NB4 (cell line): ENCODE data around the gene CST1.

ENCODE experiments used
- DNase-seq: peaks from one replicate; pipeline ENCODE4 v3.0.0; 2010; ENCODE audit warnings: low read depth
- H3K4me3 ChIP-seq: one replicate; pipeline ENCODE4 v1.5.1; 2011; ENCODE audit warnings: mild to moderate bottlenecking, low read depth, low read length, moderate library complexity
- CTCF ChIP-seq: IDR thresholded peaks from one replicate; pipeline ENCODE4 v1.5.1; 2012; ENCODE audit warnings: low read depth, low read length
- MAX ChIP-seq: IDR thresholded peaks from 2 replicates; pipeline ENCODE4 v1.6.1; 2011; ENCODE audit warnings: low read depth, low read length
- MYC ChIP-seq: IDR thresholded peaks from 2 replicates; pipeline ENCODE4 v1.6.1; 2011; ENCODE audit warnings: low read depth, low read length
- POLR2A ChIP-seq: IDR thresholded peaks from 2 replicates; pipeline ENCODE4 v1.6.1; 2011; ENCODE audit warnings: mild to moderate bottlenecking; ENCODE audit not compliant: insufficient read length; ENCODE audit errors: extremely low read depth

Gene CST1

DNA sequence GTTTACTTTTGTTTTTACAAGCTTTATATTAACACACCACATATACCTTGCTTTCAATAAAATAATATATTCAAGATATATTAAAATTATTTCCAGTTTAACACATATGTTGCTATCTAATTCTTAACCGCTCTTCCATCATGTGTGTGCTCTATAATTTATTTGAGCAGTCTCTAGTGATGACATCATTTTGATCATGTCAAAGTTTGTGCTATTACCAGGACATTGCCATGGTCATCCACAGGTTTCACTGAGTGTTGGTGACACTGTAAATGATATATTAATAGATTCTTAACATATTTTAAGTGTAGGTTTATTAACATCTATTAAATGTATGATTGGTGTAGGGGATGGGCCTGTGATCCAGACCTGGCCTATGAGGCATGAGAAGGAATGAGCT is 44.8 kb downstream of the CST1 start:
- no peak overlapping the region for H3K4me3 ChIP-seq
- no peak for DNase-seq
- TF ChIP-seq MAX (no peak), MYC (no peak), POLR2A (no peak), CTCF (no peak)

DNA sequence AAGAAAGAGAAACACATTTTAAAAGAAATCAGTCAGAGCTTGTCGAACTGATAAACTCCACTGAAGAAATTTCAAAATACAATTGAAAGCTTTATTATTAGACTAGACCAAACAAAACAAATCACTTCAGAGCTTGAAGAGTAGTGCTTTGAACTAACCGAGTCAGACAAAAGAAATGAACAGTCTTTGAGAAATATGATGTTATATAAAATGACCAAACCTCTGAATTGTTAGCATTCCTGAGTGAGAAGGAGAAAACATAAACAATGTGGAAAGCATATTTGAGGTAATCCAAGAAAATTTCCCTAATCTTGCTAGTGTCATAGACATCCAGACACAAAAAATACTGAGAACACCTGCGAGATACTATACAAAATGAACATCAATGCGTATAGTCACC is 48.7 kb downstream of the CST1 start:
- no peak for TF ChIP-seq MAX
- TF ChIP-seq POLR2A = no peak
- TF ChIP-seq CTCF = no peak
- no peak for TF ChIP-seq MYC
- DNase-seq = no peak

GRCh38 chr20:23700931-23701330 is 49.8 kb downstream of the CST1 start:
- no peak overlapping the region for H3K4me3 ChIP-seq
- no peak for DNase-seq

More for the DNA sequence above, 48.7 kb downstream of the CST1 start:
- no peak overlapping the region for H3K4me3 ChIP-seq

DNA sequence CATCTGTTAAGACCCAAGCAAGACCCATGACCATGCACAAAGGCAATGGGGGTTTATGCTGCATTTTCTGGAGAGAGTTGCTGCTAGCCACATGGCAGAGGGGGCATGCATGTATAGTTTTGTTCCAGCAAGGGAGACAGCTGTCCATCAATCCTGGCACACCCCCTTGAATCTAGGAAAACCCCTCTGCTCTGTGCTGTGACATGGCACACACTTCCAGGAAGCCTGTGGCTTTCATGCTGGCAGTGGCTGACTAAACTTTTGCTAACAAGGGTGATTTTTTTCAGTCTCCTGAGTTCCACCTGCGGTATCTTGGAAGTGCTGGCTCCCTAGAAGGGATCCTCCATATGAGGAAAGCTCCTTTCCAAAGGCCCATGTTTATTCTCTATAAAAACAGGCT is 52.8 kb downstream of the CST1 start:
- DNase-seq = no peak
- no peak for TF ChIP-seq MYC
- TF ChIP-seq CTCF = no peak
- TF ChIP-seq MAX = no peak
- TF ChIP-seq POLR2A = no peak
- no peak overlapping the region for H3K4me3 ChIP-seq

More at GRCh38 chr20:23700931-23701330, 49.8 kb downstream of the CST1 start:
- no peak for TF ChIP-seq MAX
- no peak for TF ChIP-seq POLR2A
- TF ChIP-seq CTCF = no peak
- TF ChIP-seq MYC = no peak
